ENCODE data around the gene ALX4.

Gene ALX4

GRCh38 chr11:44301564-44302271 is 8.2 kb downstream of the ALX4 start:
- Histone ChIP-seq H3K27me3 (ENCODE audit: control insufficient read depth, insufficient read depth, low read length) (peaks cover 30% of the 10 kb centered on the region), H3K4me3 (ENCODE audit: low read length) (no peak overlapping the region), H3K4me1 (ENCODE audit: control insufficient read depth, insufficient read depth, low read length) (no peaks in the 10 kb centered on the region), H3K9ac (ENCODE audit: low read length) (no peak overlapping the region), H3K36me3 (ENCODE audit: control insufficient read depth, insufficient read depth, low read length) (no peaks in the 10 kb centered on the region), H3K27ac (ENCODE audit: low read depth, low read length) (no peak overlapping the region)

GRCh38 chr11:44300844-44301563 is 8.9 kb downstream of the ALX4 start:
- H3K9ac ChIP-seq (ENCODE audit: low read length) = no peak overlapping the region
- no peak overlapping the region for H3K4me3 ChIP-seq (ENCODE audit: low read length)
- H3K27ac ChIP-seq (ENCODE audit: low read depth, low read length) = no peak overlapping the region
- no peaks in the 10 kb centered on the region for H3K36me3 ChIP-seq (ENCODE audit: control insufficient read depth, insufficient read depth, low read length)
- H3K4me1 ChIP-seq (ENCODE audit: control insufficient read depth, insufficient read depth, low read length) = no peaks in the 10 kb centered on the region
- H3K27me3 ChIP-seq (ENCODE audit: control insufficient read depth, insufficient read depth, low read length) = peaks cover 24% of the 10 kb centered on the region

GRCh38 chr11:44298862-44299261 is 11.1 kb downstream of the ALX4 start:
- no peaks in the 10 kb centered on the region for H3K4me1 ChIP-seq (ENCODE audit: control insufficient read depth, insufficient read depth, low read length)
- no peak overlapping the region for H3K4me3 ChIP-seq (ENCODE audit: low read length)
- H3K9ac ChIP-seq (ENCODE audit: low read length) = no peak overlapping the region
- peaks cover 13% of the 10 kb centered on the region for H3K27me3 ChIP-seq (ENCODE audit: control insufficient read depth, insufficient read depth, low read length)
- no peak overlapping the region for H3K27ac ChIP-seq (ENCODE audit: low read depth, low read length)
- H3K36me3 ChIP-seq (ENCODE audit: control insufficient read depth, insufficient read depth, low read length) = no peaks in the 10 kb centered on the region

GRCh38 chr11:44290208-44290607 is 19.7 kb downstream of the ALX4 start:
- Histone ChIP-seq H3K4me3 (ENCODE audit: low read length) (no peak overlapping the region), H3K36me3 (ENCODE audit: control insufficient read depth, insufficient read depth, low read length) (no peaks in the 10 kb centered on the region), H3K9ac (ENCODE audit: low read length) (no peak overlapping the region), H3K4me1 (ENCODE audit: control insufficient read depth, insufficient read depth, low read length) (no peaks in the 10 kb centered on the region), H3K27me3 (ENCODE audit: control insufficient read depth, insufficient read depth, low read length) (no peaks in the 10 kb centered on the region), H3K27ac (ENCODE audit: low read depth, low read length) (no peak overlapping the region)

GRCh38 chr11:44288133-44288526 is 21.8 kb downstream of the ALX4 start:
- Histone ChIP-seq H3K9ac (ENCODE audit: low read length) (no peak overlapping the region), H3K27ac (ENCODE audit: low read depth, low read length) (no peak overlapping the region), H3K4me1 (ENCODE audit: control insufficient read depth, insufficient read depth, low read length) (no peaks in the 10 kb centered on the region), H3K27me3 (ENCODE audit: control insufficient read depth, insufficient read depth, low read length) (no peaks in the 10 kb centered on the region), H3K36me3 (ENCODE audit: control insufficient read depth, insufficient read depth, low read length) (no peaks in the 10 kb centered on the region), H3K4me3 (ENCODE audit: low read length) (no peak overlapping the region)

- Histone ChIP-seq H3K9ac (ENCODE audit: low read length) (no peak overlapping the region), H3K4me1 (ENCODE audit: control insufficient read depth, insufficient read depth, low read length) (no peaks in the 10 kb centered on the region), H3K27me3 (ENCODE audit: control insufficient read depth, insufficient read depth, low read length) (no peaks in the 10 kb centered on the region), H3K36me3 (ENCODE audit: control insufficient read depth, insufficient read depth, low read length) (no peaks in the 10 kb centered on the region), H3K27ac (ENCODE audit: low read depth, low read length) (no peak overlapping the region), H3K4me3 (ENCODE audit: low read length) (no peak overlapping the region)
These were observed 23.0 kb downstream of the ALX4 start for GRCh38 chr11:44286911-44287310.

- H3K4me1 ChIP-seq (ENCODE audit: control insufficient read depth, insufficient read depth, low read length) = no peaks in the 10 kb centered on the region
- H3K4me3 ChIP-seq (ENCODE audit: low read length) = no peak overlapping the region
- no peak overlapping the region for H3K9ac ChIP-seq (ENCODE audit: low read length)
- H3K36me3 ChIP-seq (ENCODE audit: control insufficient read depth, insufficient read depth, low read length) = no peaks in the 10 kb centered on the region
- no peak overlapping the region for H3K27ac ChIP-seq (ENCODE audit: low read depth, low read length)
- no peaks in the 10 kb centered on the region for H3K27me3 ChIP-seq (ENCODE audit: control insufficient read depth, insufficient read depth, low read length)
These were observed 23.6 kb downstream of the ALX4 start for GRCh38 chr11:44286268-44286880.

GRCh38 chr11:44285756-44286155 is 24.2 kb downstream of the ALX4 start:
- H3K27ac ChIP-seq (ENCODE audit: low read depth, low read length) = no peak overlapping the region
- H3K4me1 ChIP-seq (ENCODE audit: control insufficient read depth, insufficient read depth, low read length) = no peaks in the 10 kb centered on the region
- H3K36me3 ChIP-seq (ENCODE audit: control insufficient read depth, insufficient read depth, low read length) = no peaks in the 10 kb centered on the region

GRCh38 chr11:44282620-44283019 is 27.3 kb downstream of the ALX4 start:
- H3K36me3 ChIP-seq (ENCODE audit: control insufficient read depth, insufficient read depth, low read length) = no peaks in the 10 kb centered on the region
- no peak overlapping the region for H3K4me3 ChIP-seq (ENCODE audit: low read length)
- H3K27me3 ChIP-seq (ENCODE audit: control insufficient read depth, insufficient read depth, low read length) = peaks cover 2% of the 10 kb centered on the region
- no peak overlapping the region for H3K9ac ChIP-seq (ENCODE audit: low read length)
- H3K27ac ChIP-seq (ENCODE audit: low read depth, low read length) = no peak overlapping the region
- no peaks in the 10 kb centered on the region for H3K4me1 ChIP-seq (ENCODE audit: control insufficient read depth, insufficient read depth, low read length)

More at GRCh38 chr11:44285756-44286155, 24.2 kb downstream of the ALX4 start:
- Histone ChIP-seq H3K9ac (ENCODE audit: low read length) (no peak overlapping the region), H3K4me3 (ENCODE audit: low read length) (no peak overlapping the region), H3K27me3 (ENCODE audit: control insufficient read depth, insufficient read depth, low read length) (no peaks in the 10 kb centered on the region)

GRCh38 chr11:44281151-44281550 is 28.8 kb downstream of the ALX4 start:
- no peak overlapping the region for H3K4me3 ChIP-seq (ENCODE audit: low read length)
- H3K4me1 ChIP-seq (ENCODE audit: control insufficient read depth, insufficient read depth, low read length) = no peaks in the 10 kb centered on the region
- peaks cover 2% of the 10 kb centered on the region for H3K27me3 ChIP-seq (ENCODE audit: control insufficient read depth, insufficient read depth, low read length)
- H3K36me3 ChIP-seq (ENCODE audit: control insufficient read depth, insufficient read depth, low read length) = no peaks in the 10 kb centered on the region
- H3K27ac ChIP-seq (ENCODE audit: low read depth, low read length) = no peak overlapping the region
- H3K9ac ChIP-seq (ENCODE audit: low read length) = no peak overlapping the region

- peaks cover 2% of the 10 kb centered on the region for H3K27me3 ChIP-seq (ENCODE audit: control insufficient read depth, insufficient read depth, low read length)
- no peaks in the 10 kb centered on the region for H3K4me1 ChIP-seq (ENCODE audit: control insufficient read depth, insufficient read depth, low read length)
- no peak overlapping the region for H3K4me3 ChIP-seq (ENCODE audit: low read length)
- no peaks in the 10 kb centered on the region for H3K36me3 ChIP-seq (ENCODE audit: control insufficient read depth, insufficient read depth, low read length)
- no peak overlapping the region for H3K27ac ChIP-seq (ENCODE audit: low read depth, low read length)
- no peak overlapping the region for H3K9ac ChIP-seq (ENCODE audit: low read length)
These were observed 29.7 kb downstream of the ALX4 start for GRCh38 chr11:44280257-44280656.

GRCh38 chr11:44279483-44279882 is 30.5 kb downstream of the ALX4 start:
- no peak overlapping the region for H3K9ac ChIP-seq (ENCODE audit: low read length)
- no peak overlapping the region for H3K4me3 ChIP-seq (ENCODE audit: low read length)
- peaks cover 2% of the 10 kb centered on the region for H3K27me3 ChIP-seq (ENCODE audit: control insufficient read depth, insufficient read depth, low read length)
- no peak overlapping the region for H3K27ac ChIP-seq (ENCODE audit: low read depth, low read length)
- no peaks in the 10 kb centered on the region for H3K4me1 ChIP-seq (ENCODE audit: control insufficient read depth, insufficient read depth, low read length)
- no peaks in the 10 kb centered on the region for H3K36me3 ChIP-seq (ENCODE audit: control insufficient read depth, insufficient read depth, low read length)
